ENCODE measurements around the gene C14orf93.
A peak's percentile ranks its signal among the peaks of the same experiment; 100 is the strongest.

The C14orf93 gene

GRCh38 chr14:23008831-23009230 lies 1.1 kb downstream of the C14orf93 start:
- Histone ChIP-seq H3K4me2 (ENCODE audit: low read length, poor library complexity, severe bottlenecking) (no peak overlapping the region), H4K91ac (ENCODE audit: low read length) (no peak overlapping the region), H3K27ac (ENCODE audit: low read length, poor library complexity, severe bottlenecking) (no peak overlapping the region), H4K8ac (ENCODE audit: low read length) (no peak overlapping the region), H3K27me3 (ENCODE audit: control insufficient read depth in 1 of 2, insufficient read depth in 1 of 2, low read length in 2 of 2) (no peaks in the 10 kb centered on the region), H2BK120ac (ENCODE audit: low read depth, low read length) (no peak overlapping the region), H3K79me1 (replicated peaks; ENCODE audit: low read length, poor library complexity, severe bottlenecking) (no peaks in the 10 kb centered on the region), H3K18ac (ENCODE audit: low read depth in 1 of 2, low read length in 2 of 2) (no peak overlapping the region), H2BK12ac (ENCODE audit: low read length in 2 of 2) (no peak overlapping the region), H2BK15ac (ENCODE audit: low read depth, poor library complexity, severe bottlenecking) (no peak overlapping the region), H2AFZ (ENCODE audit: low read depth, low read length) (no peak overlapping the region), H2AK5ac (ENCODE audit: low read length, severe bottlenecking) (no peak overlapping the region), H3K4me1 (ENCODE audit: control insufficient read depth, insufficient read depth, low read depth, low read length) (peaks cover 1% of the 10 kb centered on the region), H3K4ac (ENCODE audit: low read depth in 1 of 2, low read length in 2 of 2) (no peak overlapping the region), H3K9me3 (ENCODE audit: control insufficient read depth, low read length) (no peaks in the 10 kb centered on the region), H3K9ac (ENCODE audit: low read length) (no peak overlapping the region), H2BK5ac (ENCODE audit: low read depth, low read length, poor library complexity, severe bottlenecking) (no peak overlapping the region), H3K36me3 (ENCODE audit: control insufficient read depth in 1 of 2, insufficient read depth in 2 of 2, low read depth in 1 of 2, low read length in 2 of 2) (no peaks in the 10 kb centered on the region), H3K23ac (ENCODE audit: low read length in 2 of 2) (no peak overlapping the region), H3K14ac (ENCODE audit: low read length in 2 of 2) (no peak overlapping the region), H3K4me3 (ENCODE audit: insufficient read depth in 1 of 2, low read depth in 1 of 2, low read length in 2 of 2) (no peak overlapping the region)
- no peak for DNase-seq
- WGBS: 65% methylated on average over 3 of the region's 3 CpGs

- Histone ChIP-seq H3K27ac (ENCODE audit: low read length, poor library complexity, severe bottlenecking) (peak overlapping the region; percentile 94), H3K4me1 (ENCODE audit: control insufficient read depth, insufficient read depth, low read depth, low read length) (no peaks in the 10 kb centered on the region), H3K18ac (ENCODE audit: low read depth in 1 of 2, low read length in 2 of 2) (peak overlapping the region; percentile 82 to 96), H2BK120ac (ENCODE audit: low read depth, low read length) (peak overlapping the region; percentile 45), H3K27me3 (ENCODE audit: control insufficient read depth in 1 of 2, insufficient read depth in 1 of 2, low read length in 2 of 2) (no peaks in the 10 kb centered on the region), H4K8ac (ENCODE audit: low read length) (peak overlapping the region; percentile 94), H2BK12ac (ENCODE audit: low read length in 2 of 2) (peak overlapping the region in 1 of 2 experiments; percentile 37), H4K91ac (ENCODE audit: low read length) (peak overlapping the region; percentile 84), H2AFZ (ENCODE audit: low read depth, low read length) (peak overlapping the region; percentile 94), H2BK15ac (ENCODE audit: low read depth, poor library complexity, severe bottlenecking) (peak overlapping the region; percentile 29), H2BK5ac (ENCODE audit: low read depth, low read length, poor library complexity, severe bottlenecking) (peak overlapping the region; percentile 87), H2AK5ac (ENCODE audit: low read length, severe bottlenecking) (no peak overlapping the region), H3K4me3 (ENCODE audit: insufficient read depth in 1 of 2, low read depth in 1 of 2, low read length in 2 of 2) (peak overlapping the region; percentile 65 to 90), H3K9ac (ENCODE audit: low read length) (peak overlapping the region; percentile 90), H3K4me2 (ENCODE audit: low read length, poor library complexity, severe bottlenecking) (peak overlapping the region; percentile 64), H3K36me3 (ENCODE audit: control insufficient read depth in 1 of 2, insufficient read depth in 2 of 2, low read depth in 1 of 2, low read length in 2 of 2) (no peaks in the 10 kb centered on the region), H3K14ac (ENCODE audit: low read length in 2 of 2) (peak overlapping the region in 1 of 2 experiments; percentile 98), H3K79me1 (replicated peaks; ENCODE audit: low read length, poor library complexity, severe bottlenecking) (no peaks in the 10 kb centered on the region), H3K4ac (ENCODE audit: low read depth in 1 of 2, low read length in 2 of 2) (peak overlapping the region; percentile 54 to 85), H3K23ac (ENCODE audit: low read length in 2 of 2) (no peak overlapping the region), H3K9me3 (ENCODE audit: control insufficient read depth, low read length) (no peaks in the 10 kb centered on the region)
- WGBS: 1% methylated on average over 61 of the region's 62 CpGs
- DNase-seq: peak; percentile 98
These were observed 3.2 kb downstream of the C14orf93 start for GRCh38 chr14:23006544-23007419.

- no peak for DNase-seq
- Histone ChIP-seq H2BK12ac (ENCODE audit: low read length in 2 of 2) (no peak overlapping the region), H2BK5ac (ENCODE audit: low read depth, low read length, poor library complexity, severe bottlenecking) (no peak overlapping the region), H4K8ac (ENCODE audit: low read length) (no peak overlapping the region), H3K23ac (ENCODE audit: low read length in 2 of 2) (no peak overlapping the region), H2AK5ac (ENCODE audit: low read length, severe bottlenecking) (no peak overlapping the region), H2AFZ (ENCODE audit: low read depth, low read length) (no peak overlapping the region), H3K9me3 (ENCODE audit: control insufficient read depth, low read length) (no peaks in the 10 kb centered on the region), H3K4ac (ENCODE audit: low read depth in 1 of 2, low read length in 2 of 2) (no peak overlapping the region), H4K91ac (ENCODE audit: low read length) (no peak overlapping the region), H3K79me1 (replicated peaks; ENCODE audit: low read length, poor library complexity, severe bottlenecking) (no peaks in the 10 kb centered on the region), H3K36me3 (ENCODE audit: control insufficient read depth in 1 of 2, insufficient read depth in 2 of 2, low read depth in 1 of 2, low read length in 2 of 2) (no peaks in the 10 kb centered on the region), H3K4me1 (ENCODE audit: control insufficient read depth, insufficient read depth, low read depth, low read length) (no peaks in the 10 kb centered on the region), H3K4me3 (ENCODE audit: insufficient read depth in 1 of 2, low read depth in 1 of 2, low read length in 2 of 2) (peak overlapping the region in 1 of 2 experiments; percentile 90), H2BK120ac (ENCODE audit: low read depth, low read length) (no peak overlapping the region), H3K18ac (ENCODE audit: low read depth in 1 of 2, low read length in 2 of 2) (no peak overlapping the region), H3K27ac (ENCODE audit: low read length, poor library complexity, severe bottlenecking) (peak overlapping the region; percentile 94), H2BK15ac (ENCODE audit: low read depth, poor library complexity, severe bottlenecking) (no peak overlapping the region), H3K4me2 (ENCODE audit: low read length, poor library complexity, severe bottlenecking) (peak overlapping the region; percentile 51), H3K14ac (ENCODE audit: low read length in 2 of 2) (no peak overlapping the region), H3K27me3 (ENCODE audit: control insufficient read depth in 1 of 2, insufficient read depth in 1 of 2, low read length in 2 of 2) (no peaks in the 10 kb centered on the region), H3K9ac (ENCODE audit: low read length) (peak overlapping the region; percentile 90)
- WGBS: 89% methylated on average over 5 of the region's 5 CpGs
These were observed 3.8 kb downstream of the C14orf93 start for GRCh38 chr14:23006188-23006534.

GRCh38 chr14:23005451-23006187 lies 4.3 kb downstream of the C14orf93 start:
- Histone ChIP-seq H4K91ac (ENCODE audit: low read length) (no peak overlapping the region), H3K4me1 (ENCODE audit: control insufficient read depth, insufficient read depth, low read depth, low read length) (no peaks in the 10 kb centered on the region), H2AK5ac (ENCODE audit: low read length, severe bottlenecking) (no peak overlapping the region), H2AFZ (ENCODE audit: low read depth, low read length) (no peak overlapping the region), H3K9ac (ENCODE audit: low read length) (no peak overlapping the region), H3K9me3 (ENCODE audit: control insufficient read depth, low read length) (no peaks in the 10 kb centered on the region), H3K14ac (ENCODE audit: low read length in 2 of 2) (no peak overlapping the region), H3K4ac (ENCODE audit: low read depth in 1 of 2, low read length in 2 of 2) (no peak overlapping the region), H2BK5ac (ENCODE audit: low read depth, low read length, poor library complexity, severe bottlenecking) (no peak overlapping the region), H3K4me2 (ENCODE audit: low read length, poor library complexity, severe bottlenecking) (peak overlapping the region; percentile 51), H3K23ac (ENCODE audit: low read length in 2 of 2) (no peak overlapping the region), H3K18ac (ENCODE audit: low read depth in 1 of 2, low read length in 2 of 2) (no peak overlapping the region), H3K4me3 (ENCODE audit: insufficient read depth in 1 of 2, low read depth in 1 of 2, low read length in 2 of 2) (peak overlapping the region in 1 of 2 experiments; percentile 90), H4K8ac (ENCODE audit: low read length) (no peak overlapping the region), H2BK12ac (ENCODE audit: low read length in 2 of 2) (no peak overlapping the region), H2BK120ac (ENCODE audit: low read depth, low read length) (no peak overlapping the region), H3K79me1 (replicated peaks; ENCODE audit: low read length, poor library complexity, severe bottlenecking) (no peaks in the 10 kb centered on the region), H3K36me3 (ENCODE audit: control insufficient read depth in 1 of 2, insufficient read depth in 2 of 2, low read depth in 1 of 2, low read length in 2 of 2) (no peaks in the 10 kb centered on the region), H3K27me3 (ENCODE audit: control insufficient read depth in 1 of 2, insufficient read depth in 1 of 2, low read length in 2 of 2) (no peaks in the 10 kb centered on the region), H2BK15ac (ENCODE audit: low read depth, poor library complexity, severe bottlenecking) (no peak overlapping the region), H3K27ac (ENCODE audit: low read length, poor library complexity, severe bottlenecking) (no peak overlapping the region)
- 77% methylated on average over 2 of the region's 3 CpGs for WGBS
- DNase-seq: no peak

All from mesenchymal stem cell (in vitro differentiated cells and primary cell).